SU-DHL-6 (cell line): ENCODE data around the gene SPHK1.

Experiments used
- CTCF ChIP-seq: fragments of 200-600 bp; sonication (generic); IDR thresholded peaks from one replicate; pipeline ENCODE4 v1.5.1; 2017; ENCODE audit warnings: antibody characterized with exemption, mild to moderate bottlenecking, low read length, moderate library complexity; ENCODE audit not compliant: insufficient read depth, poor library complexity, severe bottlenecking
- EZH2phosphoT487 ChIP-seq: fragments of 200-600 bp; sonication (generic), shearing (Covaris generic); conservative IDR thresholded peaks from 2 replicates; pipeline ENCODE4 v1.6.1; 2018; ENCODE audit warnings: mild to moderate bottlenecking, antibody characterized with exemption, low read length, moderate library complexity, mixed read lengths

GRCh38 chr17:76402711-76403110, 18.3 kb downstream of the SPHK1 start:
- TF ChIP-seq CTCF (no peak), EZH2phosphoT487 (no peak)
